Measurements from ENCODE around the gene BMPER. TPM values are rescaled to one million over a fixed set of nuclear protein-coding genes. Genes with fewer than 3 reads are reported as not detected.

The BMPER gene
- polyA plus RNA-seq, 1 of the 3 experiments (the other 2 are of a cell fraction): 20.0 TPM

DNA sequence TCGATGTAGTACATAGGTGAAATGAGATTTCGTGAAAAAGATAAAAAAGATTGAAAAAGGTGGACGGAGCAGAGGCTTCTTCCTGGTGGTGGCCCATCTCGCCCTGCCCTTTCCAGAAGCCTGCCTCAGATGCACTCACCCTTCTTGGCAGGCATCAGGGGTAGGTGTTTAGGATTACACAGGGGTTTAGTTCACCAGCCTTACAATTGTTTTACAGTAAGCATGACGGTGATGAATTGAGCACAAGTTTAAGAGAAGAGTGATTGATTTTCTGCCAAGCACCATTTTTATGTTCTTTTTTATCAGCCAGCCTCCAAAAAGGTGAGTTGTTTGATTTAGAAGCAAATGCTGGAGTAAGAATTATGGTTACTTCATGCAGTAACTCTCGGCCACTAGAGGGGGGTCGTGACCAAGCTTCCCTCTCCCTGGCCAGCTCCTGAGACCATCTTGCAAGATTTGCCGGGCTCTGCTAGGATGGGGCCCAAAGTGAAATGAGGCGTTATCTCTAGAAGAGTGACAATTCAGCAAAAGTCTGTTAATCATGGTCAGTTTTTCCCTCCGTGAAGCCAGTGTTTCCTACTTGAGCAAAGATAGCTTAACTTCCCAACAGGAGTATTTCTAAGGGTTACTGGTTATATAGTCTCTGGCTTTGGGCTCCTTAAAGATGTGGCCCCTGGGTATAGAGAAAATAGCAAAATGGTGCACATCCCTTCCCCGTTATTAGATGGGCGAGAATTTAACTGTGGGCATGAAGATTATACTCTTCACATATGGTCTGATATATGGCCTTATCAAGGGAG, 228.8 kb downstream of the BMPER start:
- ChIA-PET POLR2A (no interaction called here), CTCF (interaction anchor here (0.6 to 2.9 kb wide), 30 partner anchors 8 to 1391 kb away, joined by 3 to 17 read pairs (median 4); no protein-coding TSS in a partner anchor)
- H3K4me3 ChIP-seq (ENCODE audit: low read depth in 2 of 2, low read length in 1 of 2): peak overlapping the region in 1 of 2 experiments; percentile 34; a peak in 2 of 4 replicates
- no peaks in the 10 kb centered on the region for H3K36me3 ChIP-seq (replicated peaks in 1 of 2; ENCODE audit: control insufficient read depth in 1 of 2, insufficient read depth in 2 of 2, low read length in 1 of 2)
- 12% methylated on average over 12 of the region's 12 CpGs for WGBS (ENCODE audit: low lambda C conversion rate)
- no peaks in the 10 kb centered on the region for H3K9me2 ChIP-seq
- H3F3A ChIP-seq (replicated peaks; ENCODE audit: insufficient read depth): peaks cover 13% of the 10 kb centered on the region
- peak; percentile 64 for DNase-seq
- H4K20me1 ChIP-seq (ENCODE audit: insufficient read depth): no peaks in the 10 kb centered on the region
- peak overlapping the region; percentile 59 for H2AFZ ChIP-seq (ENCODE audit: low read depth)
- H3K4me1 ChIP-seq (ENCODE audit: control insufficient read depth in 1 of 2, insufficient read depth in 2 of 2, low read depth in 1 of 2, low read length in 1 of 2): peaks cover 6 to 37% of the 10 kb centered on the region in 2 experiments; a peak in 3 of 4 replicates
- peak overlapping the region; percentile 72 for H3K4me2 ChIP-seq
- H3K9ac ChIP-seq: peak overlapping the region; percentile 75
- H3K27ac ChIP-seq (ENCODE audit: low read depth in 2 of 2, low read length in 1 of 2): peak overlapping the region; percentile 39 to 98; a peak in 3 of 4 replicates
- no peaks in the 10 kb centered on the region for H3K79me2 ChIP-seq (ENCODE audit: insufficient read depth)
- TF ChIP-seq TCF12 (IDR thresholded peaks at IDR 0.05) (no peak), MXI1 (IDR thresholded peaks at IDR 0.05; ENCODE audit: low read depth, low read length) (no peak), USF2 (IDR thresholded peaks at IDR 0.05; ENCODE audit: borderline replicate concordance, low read depth, low read length) (no peak), CTCF (IDR thresholded peaks at IDR 0.05) (peak; percentile 100), RCOR1 (IDR thresholded peaks at IDR 0.05; ENCODE audit: low read length) (no peak), RAD21 (IDR thresholded peaks at IDR 0.05; ENCODE audit: low read length) (peak; percentile 90), POLR2AphosphoS5 (IDR thresholded peaks at IDR 0.05; ENCODE audit: low read depth, low read length) (no peak), PBX3 (IDR thresholded peaks at IDR 0.05) (no peak; the same call in 1 of the 2 replicates), MEF2A (IDR thresholded peaks at IDR 0.05; ENCODE audit: borderline replicate concordance, low read depth) (no peak), ELF1 (IDR thresholded peaks at IDR 0.05) (no peak), RFX5 (IDR thresholded peaks at IDR 0.05; ENCODE audit: low read length) (no peak), GABPA (IDR thresholded peaks at IDR 0.05; ENCODE audit: low read depth) (no peak), NRF1 (IDR thresholded peaks at IDR 0.05; ENCODE audit: low read depth, low read length) (no peak), MAX (IDR thresholded peaks at IDR 0.05; ENCODE audit: low read depth) (0 out of 2 replicates have a peak, but pooled peaks have one; percentile 30), TAF1 (IDR thresholded peaks at IDR 0.05; ENCODE audit: borderline replicate concordance, low read depth, low read length) (no peak), YY1 (IDR thresholded peaks at IDR 0.05; ENCODE audit: low read depth) (peak; percentile 68; the same call in 1 of the 2 replicates), SMC3 (IDR thresholded peaks at IDR 0.05; ENCODE audit: low read depth, low read length) (peak; percentile 77)
- no peaks in the 10 kb centered on the region for H3K9me3 ChIP-seq
- H3K27me3 ChIP-seq (ENCODE audit: insufficient read depth): no peaks in the 10 kb centered on the region
